ENCODE data around the gene MAK.

DNA sequence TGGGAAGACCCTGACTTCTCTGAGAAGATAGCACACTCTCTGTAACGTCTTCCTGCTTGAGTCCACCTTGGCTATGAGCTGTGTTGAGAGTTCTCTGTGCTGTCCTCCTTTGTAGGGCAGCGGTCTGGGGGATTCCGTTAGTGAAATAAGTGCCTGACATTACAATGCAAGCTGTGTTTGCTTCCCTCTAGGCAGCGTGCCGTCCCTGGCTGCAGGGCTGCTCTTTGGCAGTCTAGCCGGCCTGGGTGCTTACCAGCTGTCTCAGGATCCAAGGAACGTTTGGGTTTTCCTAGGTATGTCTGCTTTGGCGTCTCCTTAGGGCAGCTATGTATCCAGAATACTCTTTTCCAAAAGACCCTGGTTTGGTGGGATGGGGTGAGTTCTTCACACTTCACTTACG lies 112.6 kb downstream of the MAK start:
- TF ChIP-seq, protein P1, sequence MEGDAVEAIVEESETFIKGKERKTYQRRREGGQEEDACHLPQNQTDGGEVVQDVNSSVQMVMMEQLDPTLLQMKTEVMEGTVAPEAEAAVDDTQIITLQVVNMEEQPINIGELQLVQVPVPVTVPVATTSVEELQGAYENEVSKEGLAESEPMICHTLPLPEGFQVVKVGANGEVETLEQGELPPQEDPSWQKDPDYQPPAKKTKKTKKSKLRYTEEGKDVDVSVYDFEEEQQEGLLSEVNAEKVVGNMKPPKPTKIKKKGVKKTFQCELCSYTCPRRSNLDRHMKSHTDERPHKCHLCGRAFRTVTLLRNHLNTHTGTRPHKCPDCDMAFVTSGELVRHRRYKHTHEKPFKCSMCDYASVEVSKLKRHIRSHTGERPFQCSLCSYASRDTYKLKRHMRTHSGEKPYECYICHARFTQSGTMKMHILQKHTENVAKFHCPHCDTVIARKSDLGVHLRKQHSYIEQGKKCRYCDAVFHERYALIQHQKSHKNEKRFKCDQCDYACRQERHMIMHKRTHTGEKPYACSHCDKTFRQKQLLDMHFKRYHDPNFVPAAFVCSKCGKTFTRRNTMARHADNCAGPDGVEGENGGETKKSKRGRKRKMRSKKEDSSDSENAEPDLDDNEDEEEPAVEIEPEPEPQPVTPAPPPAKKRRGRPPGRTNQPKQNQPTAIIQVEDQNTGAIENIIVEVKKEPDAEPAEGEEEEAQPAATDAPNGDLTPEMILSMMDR (IDR thresholded peaks at IDR 0.05; ENCODE audit: poor library complexity, severe bottlenecking): no peak
- no peak for TF ChIP-seq TAF1 (IDR thresholded peaks at IDR 0.05; ENCODE audit: low read depth)
